Iris pigment epithelial cell (primary cell): ENCODE data around the gene TMEM273.

Experiments
- DNase-seq: peaks from one replicate; pipeline ENCODE4 v3.0.0-alpha.2; 2011; ENCODE audit warnings: low read depth

TMEM273 gene

DNA sequence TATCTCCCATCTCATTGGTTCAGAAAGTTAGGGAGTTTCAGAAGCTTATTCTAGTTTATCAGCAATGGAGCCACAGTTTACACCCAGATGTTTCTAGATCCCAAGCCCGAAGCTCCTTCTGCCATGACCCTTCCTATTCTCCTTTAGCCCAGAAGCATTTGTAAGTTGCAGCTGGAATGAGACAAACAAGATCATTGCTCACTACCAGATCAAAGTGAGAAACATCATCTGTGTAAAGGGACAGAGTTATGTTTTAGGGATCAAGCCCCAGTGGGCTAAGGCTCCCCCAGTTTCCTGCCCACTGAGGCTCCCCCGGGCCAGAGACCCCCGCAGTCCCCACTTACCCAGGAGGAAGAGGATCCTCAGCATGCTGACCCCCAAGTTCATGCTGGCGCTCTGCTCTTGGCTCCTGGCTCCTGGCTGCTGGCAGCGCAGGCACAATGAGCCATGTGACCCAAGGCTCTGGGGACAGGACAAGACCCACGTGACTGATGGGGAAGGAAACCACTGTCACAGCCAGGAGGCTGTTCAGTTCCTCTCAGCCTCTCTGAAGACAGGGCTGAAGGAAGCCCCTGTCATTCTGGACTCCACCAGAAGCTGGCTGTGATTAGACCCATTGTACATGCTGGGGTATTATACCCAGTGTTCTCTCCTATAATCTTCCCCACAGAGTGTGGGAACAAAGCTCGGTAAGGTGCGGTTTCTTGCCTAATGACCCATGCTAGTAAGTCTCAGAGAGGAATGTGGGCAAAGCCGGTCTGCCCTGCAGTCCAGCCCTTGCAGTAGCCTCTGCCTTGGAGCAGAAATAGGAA lies at the start of gene TMEM273:
Gene TMEM273 (minus strand): TSS at position 442 of the 812 bp plus-strand sequence. CDS start 55 bp downstream, at position 387.
- peak; percentile 11 for DNase-seq

DNA sequence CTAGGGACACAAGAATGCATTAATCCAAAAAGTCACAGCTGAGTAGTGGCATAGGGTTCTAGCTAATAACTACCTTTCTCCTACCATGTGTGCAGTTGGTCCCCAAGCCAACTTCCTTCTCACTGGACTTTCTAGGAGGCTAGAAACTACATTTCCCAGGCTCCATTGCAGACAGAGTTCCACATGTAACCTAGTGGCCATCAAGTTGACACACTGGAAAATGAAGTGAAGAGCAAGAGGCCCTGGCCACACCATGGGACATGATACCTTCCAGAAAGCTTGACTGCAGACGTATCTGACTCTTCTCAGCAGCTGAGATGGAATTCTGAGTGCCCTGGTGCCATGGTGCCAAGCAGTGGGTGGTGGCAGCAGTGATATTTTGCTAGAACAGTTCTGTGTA lies 49.8 kb upstream of the TMEM273 start:
- DNase-seq = no peak

- DNase-seq = no peak
Measured at GRCh38 chr10:49235392-49235791, 47.2 kb upstream of the TMEM273 start.

DNA sequence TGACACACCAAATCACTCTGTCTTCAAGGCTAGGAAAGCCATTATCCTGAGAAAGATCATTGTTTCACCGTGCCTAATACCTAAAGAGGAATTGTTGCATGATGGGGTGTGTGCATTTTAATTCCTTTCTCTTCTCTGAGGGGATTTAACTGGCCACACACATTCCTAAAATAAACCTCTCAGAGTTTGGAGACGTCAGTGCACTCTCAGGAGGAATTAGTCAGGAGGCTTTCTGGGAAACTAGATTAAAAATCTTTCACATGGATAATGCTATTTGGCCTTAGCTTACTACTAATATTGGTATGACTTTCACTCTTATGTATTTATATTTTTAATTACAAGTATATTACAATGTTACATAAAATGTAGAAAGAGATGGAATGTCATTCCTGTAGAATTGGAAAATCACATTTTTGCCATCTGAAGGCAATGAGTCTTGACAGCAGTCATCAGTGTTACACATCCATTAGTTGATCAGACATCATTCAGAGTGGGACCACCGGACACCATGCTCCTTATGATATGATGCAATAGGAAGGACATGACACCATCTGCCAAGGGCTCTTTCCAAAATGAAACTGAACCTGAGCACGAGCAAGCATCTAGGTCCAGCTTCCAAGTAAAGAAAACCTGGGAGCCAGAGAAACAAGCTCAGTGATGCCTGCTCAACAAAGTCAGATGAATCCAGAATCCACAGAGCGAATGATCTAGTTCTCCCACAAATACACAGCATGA lies 43.1 kb upstream of the TMEM273 start:
- DNase-seq = no peak

GRCh38 chr10:49230004-49230403 lies 41.8 kb upstream of the TMEM273 start:
- DNase-seq = no peak

GRCh38 chr10:49228677-49229076 lies 40.5 kb upstream of the TMEM273 start:
- no peak for DNase-seq

DNA sequence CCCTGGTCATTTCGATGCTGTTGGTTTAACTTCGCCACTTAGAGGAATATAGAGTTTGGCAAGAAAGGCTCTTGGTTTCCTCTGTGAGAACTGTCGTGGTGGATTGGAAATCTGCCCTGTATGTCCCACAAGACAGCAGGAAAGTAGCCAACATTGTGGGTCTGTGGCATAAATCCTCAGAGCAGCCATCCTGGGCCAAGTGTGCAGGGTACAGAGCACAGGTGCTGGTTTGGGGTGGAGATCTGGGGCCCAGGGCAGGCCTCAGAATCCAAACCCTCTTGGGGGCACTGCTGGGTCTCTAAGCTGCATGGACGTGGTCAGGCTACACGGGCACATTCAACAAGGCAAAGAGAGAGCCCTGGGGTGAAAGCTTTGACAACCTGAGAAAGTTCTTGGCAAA lies 39.2 kb upstream of the TMEM273 start:
- DNase-seq = no peak

DNA sequence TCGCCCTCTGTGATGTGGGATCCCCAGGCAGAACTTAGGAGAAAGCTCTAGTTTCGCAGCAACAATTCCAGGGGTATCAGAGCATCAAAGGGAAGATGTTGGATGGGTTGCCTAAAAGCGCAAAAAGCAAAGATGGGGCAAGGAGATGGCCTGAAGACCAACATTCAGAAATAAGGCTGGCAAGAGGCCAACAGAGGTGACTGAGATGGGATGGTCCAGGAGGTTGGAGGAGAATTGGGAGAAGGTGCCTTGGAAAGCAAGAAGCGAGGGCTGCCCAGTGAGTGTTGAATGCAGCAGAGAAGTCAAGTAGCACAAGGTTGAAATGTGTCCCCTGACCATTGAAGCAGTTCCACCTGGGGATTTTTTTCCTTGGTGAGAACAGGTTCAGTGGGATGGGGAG lies 38.4 kb upstream of the TMEM273 start:
- no peak for DNase-seq

DNA sequence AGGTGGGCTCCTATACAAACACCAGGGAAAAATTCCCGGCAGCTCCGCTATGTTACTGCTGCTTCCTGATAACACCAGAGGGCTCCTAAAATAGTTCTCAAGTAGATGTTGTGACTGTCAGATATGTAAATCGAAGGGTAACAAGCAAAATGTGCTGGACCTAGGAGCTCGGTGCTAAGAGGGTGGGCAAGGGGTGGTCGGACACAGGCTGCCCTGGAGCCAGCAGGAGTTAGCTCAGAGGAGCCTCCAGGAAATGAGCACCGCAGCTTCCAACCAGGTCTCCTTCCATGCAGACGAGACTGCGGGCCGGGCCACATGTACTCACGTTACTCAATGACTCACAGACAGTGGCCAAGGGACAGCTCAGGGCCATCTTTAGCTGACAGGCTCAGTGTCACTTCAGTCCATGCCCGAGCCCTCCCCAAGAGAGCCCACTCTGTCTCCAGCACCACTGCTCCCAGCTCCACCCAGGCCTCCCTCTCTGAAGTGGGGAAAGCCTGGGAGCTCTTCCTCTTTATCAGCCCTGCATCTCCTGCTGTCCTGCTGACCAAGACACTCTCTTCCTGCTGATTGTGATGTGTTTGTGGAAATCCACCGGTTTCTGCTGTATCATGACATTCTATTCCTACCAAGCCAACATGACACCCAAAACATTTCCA lies 37.2 kb upstream of the TMEM273 start:
- DNase-seq = no peak

- DNase-seq = no peak
Measured at GRCh38 chr10:49223205-49223604, 35.0 kb upstream of the TMEM273 start.

DNA sequence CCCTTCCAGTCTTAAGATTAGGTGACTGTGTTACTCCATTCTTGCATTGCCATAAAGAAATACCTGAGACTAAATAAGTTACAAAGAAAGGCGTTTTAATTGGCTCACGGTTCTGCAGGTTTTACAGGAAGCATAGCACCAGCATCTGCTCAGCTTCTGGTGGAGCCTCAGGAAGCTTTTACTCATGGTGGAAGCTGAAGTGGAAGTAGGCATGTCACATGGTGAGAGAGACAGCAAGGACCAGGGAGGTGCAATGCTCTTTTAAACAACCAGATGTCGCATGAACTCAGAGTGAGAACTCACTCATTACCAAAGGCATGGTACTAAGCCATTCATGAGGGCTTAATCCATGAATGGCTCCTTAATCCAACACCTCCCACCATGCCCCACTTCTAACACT lies 34.0 kb upstream of the TMEM273 start:
- DNase-seq = no peak

DNA sequence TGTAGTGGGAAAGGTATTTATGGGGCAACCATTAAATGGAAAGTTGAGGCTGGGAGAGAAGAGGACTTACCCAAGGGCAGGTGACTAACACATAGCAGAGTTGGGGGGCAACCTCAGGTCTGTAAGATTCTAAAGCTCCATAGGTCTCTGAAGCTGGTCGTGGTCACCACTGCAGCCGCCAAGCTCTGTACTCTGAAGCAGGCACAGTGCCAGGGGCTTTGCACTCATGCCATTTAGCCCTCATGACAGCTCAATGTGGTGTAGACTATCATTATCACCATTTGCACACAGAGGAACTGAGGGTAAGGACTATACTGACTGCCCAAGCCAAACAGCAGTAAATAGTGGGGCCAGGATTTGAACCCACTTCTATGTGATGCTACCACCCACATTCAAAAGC lies 32.5 kb upstream of the TMEM273 start:
- no peak for DNase-seq

- peak; percentile 32 for DNase-seq
Measured at GRCh38 chr10:49220031-49220430, 31.8 kb upstream of the TMEM273 start.

DNA sequence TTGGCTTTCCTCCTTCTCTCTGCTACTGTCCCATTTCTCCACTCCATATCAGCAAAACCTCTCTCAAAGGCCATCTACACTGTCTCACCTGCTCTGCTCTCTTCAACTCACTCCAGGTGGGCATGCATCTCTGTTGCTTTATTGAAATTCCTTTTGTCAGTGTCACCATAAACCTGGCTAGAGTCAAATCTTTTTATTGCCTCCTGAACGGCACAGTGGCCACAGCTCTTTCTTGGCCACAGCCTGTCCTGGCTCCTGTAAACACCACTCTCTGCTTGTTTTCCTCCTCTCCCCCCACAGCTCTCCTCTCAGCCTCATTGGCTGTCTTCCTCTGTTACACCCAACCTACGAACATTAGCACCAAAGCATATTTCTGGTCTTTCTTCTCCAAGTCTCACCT lies 31.1 kb upstream of the TMEM273 start:
- no peak for DNase-seq

GRCh38 chr10:49218480-49218879 lies 30.3 kb upstream of the TMEM273 start:
- no peak for DNase-seq

GRCh38 chr10:49217645-49218044 lies 29.5 kb upstream of the TMEM273 start:
- no peak for DNase-seq

DNA sequence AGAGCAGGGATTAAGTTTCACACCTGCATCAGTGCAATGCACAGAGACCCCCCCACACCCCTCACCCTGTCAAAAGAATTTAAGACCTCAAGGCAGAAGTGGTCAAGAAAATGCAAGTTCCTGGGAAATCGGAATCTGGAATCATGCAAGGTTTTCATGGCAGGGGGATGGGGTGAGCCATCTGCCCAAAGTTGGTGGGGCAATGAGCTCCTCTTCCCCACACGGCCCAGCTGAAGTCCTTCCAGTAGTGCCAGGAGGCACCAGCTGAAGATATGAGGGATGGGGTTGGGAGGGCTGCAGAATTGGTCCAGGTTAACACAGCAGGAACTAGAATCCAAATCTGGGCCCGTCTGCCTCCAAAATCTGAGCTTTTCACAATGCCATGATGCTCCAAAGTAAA lies 25.0 kb upstream of the TMEM273 start:
- DNase-seq = no peak

DNA sequence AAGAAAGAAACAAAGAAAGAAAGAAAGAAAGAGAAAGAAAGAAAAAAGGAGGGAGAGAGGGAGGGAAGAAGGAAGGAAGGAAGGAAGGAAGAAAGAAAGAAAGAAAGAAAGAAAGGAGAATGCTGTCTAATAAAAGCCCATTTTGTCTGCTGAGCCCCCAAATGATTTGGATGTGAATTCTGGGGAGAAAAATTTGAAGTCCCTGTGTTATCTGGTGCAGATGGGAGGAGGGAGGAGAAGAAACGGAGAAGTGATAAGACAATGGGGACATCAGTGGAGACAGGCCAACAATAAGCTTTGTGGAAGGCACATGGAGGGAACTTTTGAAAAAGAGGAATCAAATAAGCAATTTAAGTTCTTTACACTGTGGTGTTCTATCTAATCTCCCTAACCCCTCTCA lies 24.6 kb upstream of the TMEM273 start:
- no peak for DNase-seq

- no peak for DNase-seq
Measured at GRCh38 chr10:49212076-49212475, 23.9 kb upstream of the TMEM273 start.

DNA sequence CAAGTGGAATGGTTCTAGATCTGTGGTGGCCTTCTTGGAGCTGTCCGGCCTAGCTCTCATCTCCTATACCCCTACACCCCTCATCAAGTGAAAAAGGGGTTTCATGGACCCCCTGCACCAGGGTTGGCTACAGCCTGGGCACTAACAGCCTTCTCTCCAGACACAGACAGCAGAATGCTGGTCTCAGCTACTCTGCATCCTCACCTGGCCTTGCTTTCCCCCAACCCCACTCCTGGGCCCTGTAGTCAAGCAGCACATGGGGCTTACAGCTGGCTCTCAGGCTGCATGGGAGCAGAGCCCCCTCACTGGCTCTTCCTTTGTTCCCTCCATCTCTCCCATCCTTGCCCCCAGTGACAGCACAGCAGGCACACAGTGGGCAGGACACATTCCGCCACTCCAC lies 20.8 kb upstream of the TMEM273 start:
- no peak for DNase-seq

- no peak for DNase-seq
Measured at GRCh38 chr10:49207936-49208487, 19.8 kb upstream of the TMEM273 start.

- DNase-seq = no peak
Measured at GRCh38 chr10:49207113-49207512, 18.9 kb upstream of the TMEM273 start.

- no peak for DNase-seq
Measured at GRCh38 chr10:49205206-49205605, 17.0 kb upstream of the TMEM273 start.
